K562 treated with DMSO at 1 percent for 48 hours (cell line): ENCODE data around the gene NEB. TPM values are rescaled to one million over a fixed set of nuclear protein-coding genes. Genes with fewer than 3 reads are reported as not detected.

ENCODE experiments used
- total RNA-seq: library from RNA; unstranded; fragments of 300-600 nt; gene quantifications from 2 replicates; pipeline ENCODE4 v1.2.3, GENCODE V29; 2022; ENCODE audit warnings: low replicate concordance; ENCODE audit errors: extremely low read depth

Gene NEB
- total RNA-seq = not detected in 2 replicates

GRCh38 chr2:151733771-151734672, at the start of gene NEB:
NEB (minus strand) TSS chr2:151734476; CDS start chr2:151733156, 1,320 bp downstream.

Other genes with a start within 250 kb of the NEB start
- not detected in 2 replicates for gene ARL5A, start 93.9 kb upstream of the NEB start, total RNA-seq